ENCODE results near the gene ZNF454.

ZNF454 gene

GRCh38 chr5:178993955-178994579, 53.1 kb downstream of the ZNF454 start:
- no peak for DNase-seq

GRCh38 chr5:178994580-178995340, 53.8 kb downstream of the ZNF454 start, which contains the start of gene GRM6:
Gene GRM6, minus strand, starts transcription at chr5:178995320. Its CDS starts 376 bp downstream, at chr5:178994944.
- no peak for DNase-seq

- no peak for DNase-seq
These were observed 54.3 kb downstream of the ZNF454 start for GRCh38 chr5:178995341-178995690.

GRCh38 chr5:178996156-178996555, 55.2 kb downstream of the ZNF454 start:
- no peak for DNase-seq

- no peak for DNase-seq
These were observed 56.2 kb downstream of the ZNF454 start for GRCh38 chr5:178997191-178997590.

- DNase-seq = no peak
These were observed 57.4 kb downstream of the ZNF454 start for GRCh38 chr5:178998441-178998840.

- DNase-seq = no peak
These were observed 65.6 kb downstream of the ZNF454 start for GRCh38 chr5:179006564-179006963.

GRCh38 chr5:179008667-179009066, 67.7 kb downstream of the ZNF454 start:
- DNase-seq = no peak
